GM19193 (cell line): ENCODE results near the gene OR2T2.
"Not testable (repeated sequence)": the region's sequence is repeated elsewhere in the genome, so short reads cannot be mapped to it uniquely, and the experiment has no call there.

Experiments used
- POLR2A ChIP-seq: IDR thresholded peaks from 4 replicates; pipeline ENCODE4 v1.6.1; 2011; ENCODE audit not compliant: insufficient read depth, insufficient read length; ENCODE audit errors: extremely low read depth

Gene OR2T2

GRCh38 chr1:248445399-248445798 lies at the start of gene OR2T2:
OR2T2 (plus strand) TSS chr1:248445637; CDS start chr1:248452798, 7,161 bp downstream.
- TF ChIP-seq POLR2A = not testable (repeated sequence)

GRCh38 chr1:248402748-248403147 lies 42.7 kb upstream of the OR2T2 start, which contains the start of gene OR2T1:
OR2T1 (plus strand) TSS chr1:248403048; CDS start chr1:248406148, 3,100 bp downstream.
- TF ChIP-seq POLR2A = no peak

- TF ChIP-seq POLR2A = no peak
These were observed 41.4 kb upstream of the OR2T2 start for GRCh38 chr1:248404024-248404423.

GRCh38 chr1:248406721-248407692 lies 38.4 kb upstream of the OR2T2 start:
- no peak for TF ChIP-seq POLR2A

GRCh38 chr1:248416226-248416625 lies 29.2 kb upstream of the OR2T2 start:
- no peak for TF ChIP-seq POLR2A

- no peak for TF ChIP-seq POLR2A
These were observed 27.6 kb upstream of the OR2T2 start for GRCh38 chr1:248417854-248418253.

GRCh38 chr1:248421384-248421783 lies 24.1 kb upstream of the OR2T2 start:
- TF ChIP-seq POLR2A = no peak

GRCh38 chr1:248471154-248471553 lies 25.7 kb downstream of the OR2T2 start:
- no peak for TF ChIP-seq POLR2A

- not testable (repeated sequence) for TF ChIP-seq POLR2A
These were observed 27.6 kb downstream of the OR2T2 start, which contains the start of gene OR2T3 for GRCh38 chr1:248473051-248473450. OR2T3 (plus strand) TSS chr1:248473351; CDS start chr1:248473351, 0 bp downstream.

GRCh38 chr1:248488289-248488688 lies 42.9 kb downstream of the OR2T2 start, which contains the start of gene OR2T5:
OR2T5 (plus strand) TSS chr1:248488589; CDS start chr1:248488589, 0 bp downstream.
- not testable (repeated sequence) for TF ChIP-seq POLR2A
